Ishikawa (cell line): Measurements from ENCODE around the gene DLL4.

ENCODE experiments used
- CREB1 ChIP-seq: IDR thresholded peaks from 2 replicates; pipeline ENCODE4 v1.6.1; 2012; ENCODE audit warnings: low read depth
- EP300 ChIP-seq: IDR thresholded peaks from 2 replicates; pipeline ENCODE4 v1.6.1; 2012; ENCODE audit warnings: borderline replicate concordance
- NFIC ChIP-seq: IDR thresholded peaks from 2 replicates; pipeline ENCODE4 v1.6.1; 2012
- TCF12 ChIP-seq: IDR thresholded peaks from 2 replicates; pipeline ENCODE4 v1.6.1; 2012; ENCODE audit warnings: low read depth
- ZBTB7A ChIP-seq: IDR thresholded peaks from 2 replicates; pipeline ENCODE4 v1.6.1; 2012; ENCODE audit warnings: low read depth

- TF ChIP-seq NFIC (no peak), ZBTB7A (no peak), CREB1 (no peak), EP300 (no peak), TCF12 (no peak)
These were observed 13.5 kb upstream of the DLL4 start for GRCh38 chr15:40915679-40916078.
